Measurements from ENCODE around the gene ZSWIM8. TPM values are rescaled to one million over a fixed set of nuclear protein-coding genes. Genes with fewer than 3 reads are reported as not detected.

Gene ZSWIM8
- total RNA-seq, 6 experiments from 2014 or later: 47.2 to 62.6 (median 55.3) TPM

- Mint-ChIP-seq H3K36me3 (ENCODE audit: low read depth) (peaks cover 22% of the 10 kb centered on the region), H3K27me3 (ENCODE audit: insufficient read depth) (peaks cover 3% of the 10 kb centered on the region; the same call in 1 of the 2 replicates), H3K27ac (no peak overlapping the region; the same call in 1 of the 2 replicates), H3K4me1 (ENCODE audit: low read depth) (peaks cover 49% of the 10 kb centered on the region), H3K9me3 (no peaks in the 10 kb centered on the region), H3K4me3 (no peak overlapping the region)
- no peak for TF ChIP-seq CTCF (IDR thresholded peaks at IDR 0.05)
- DNase-seq: no peak
These were observed 55.1 kb downstream of the ZSWIM8 start for GRCh38 chr10:73840403-73841060.

GRCh38 chr10:73841061-73841421, 55.6 kb downstream of the ZSWIM8 start:
- H3K4me1 Mint-ChIP-seq (ENCODE audit: low read depth): peaks cover 49% of the 10 kb centered on the region
- DNase-seq: no peak
- peaks cover 3% of the 10 kb centered on the region; the same call in 1 of the 2 replicates for H3K27me3 Mint-ChIP-seq (ENCODE audit: insufficient read depth)
- no peaks in the 10 kb centered on the region for H3K9me3 Mint-ChIP-seq
- peaks cover 23% of the 10 kb centered on the region for H3K36me3 Mint-ChIP-seq (ENCODE audit: low read depth)
- H3K4me3 Mint-ChIP-seq: no peak overlapping the region
- no peak overlapping the region for H3K27ac Mint-ChIP-seq
- no peak for TF ChIP-seq CTCF (IDR thresholded peaks at IDR 0.05)

- Mint-ChIP-seq H3K27ac (no peak overlapping the region), H3K4me1 (ENCODE audit: low read depth) (peaks cover 42% of the 10 kb centered on the region), H3K36me3 (ENCODE audit: low read depth) (peaks cover 28% of the 10 kb centered on the region), H3K9me3 (no peaks in the 10 kb centered on the region), H3K27me3 (ENCODE audit: insufficient read depth) (peaks cover 5% of the 10 kb centered on the region; the same call in 1 of the 2 replicates), H3K4me3 (no peak overlapping the region)
- DNase-seq: no peak
- no peak for TF ChIP-seq CTCF (IDR thresholded peaks at IDR 0.05)
These were observed 56.3 kb downstream of the ZSWIM8 start for GRCh38 chr10:73841526-73842285.

- Mint-ChIP-seq H3K27ac (no peak overlapping the region), H3K36me3 (ENCODE audit: low read depth) (peaks cover 30% of the 10 kb centered on the region), H3K4me3 (no peak overlapping the region), H3K9me3 (no peaks in the 10 kb centered on the region), H3K4me1 (ENCODE audit: low read depth) (peaks cover 36% of the 10 kb centered on the region), H3K27me3 (ENCODE audit: insufficient read depth) (peaks cover 5% of the 10 kb centered on the region; the same call in 1 of the 2 replicates)
- DNase-seq: no peak
- no peak for TF ChIP-seq CTCF (IDR thresholded peaks at IDR 0.05)
These were observed 56.9 kb downstream of the ZSWIM8 start for GRCh38 chr10:73842349-73842748.

- no peaks in the 10 kb centered on the region for H3K9me3 Mint-ChIP-seq
- H3K4me1 Mint-ChIP-seq (ENCODE audit: low read depth): peaks cover 29% of the 10 kb centered on the region
- peaks cover 5% of the 10 kb centered on the region; the same call in 1 of the 2 replicates for H3K27me3 Mint-ChIP-seq (ENCODE audit: insufficient read depth)
- no peak overlapping the region; the same call in 1 of the 2 replicates for H3K27ac Mint-ChIP-seq
- no peak for TF ChIP-seq CTCF (IDR thresholded peaks at IDR 0.05)
- no peak for DNase-seq
- no peak overlapping the region for H3K4me3 Mint-ChIP-seq
- peaks cover 25% of the 10 kb centered on the region for H3K36me3 Mint-ChIP-seq (ENCODE audit: low read depth)
These were observed 57.9 kb downstream of the ZSWIM8 start for GRCh38 chr10:73843261-73843660.

Measured in HFFc6 (cell line).